Activated CD8-positive, alpha-beta T cell treated with anti-CD3 and anti-CD28 coated beads for 36 hours (primary cell): ENCODE data around the gene ECHDC1. TPM values are rescaled to one million over a fixed set of nuclear protein-coding genes. Genes with fewer than 3 reads are reported as not detected.
"Not testable (repeated sequence)": the region's sequence is repeated elsewhere in the genome, so short reads cannot be mapped to it uniquely, and the experiment has no call there.

ENCODE experiments used
- ATAC-seq: fragments of 200-7000 bp; cut with Tn5 transposase; one replicate; pipeline ENCODE4 v1.10.0; 2021; ENCODE audit warnings: mild to moderate bottlenecking, moderate library complexity
- CTCF ChIA-PET: fragments of 350-600 bp; sonication (Branson Sonifier 250); formaldehyde crosslinking; loops from one replicate; lab custom pipeline; 2021; ENCODE audit warnings: antibody characterized with exemption; lab: Charles Lee
- POLR2A ChIA-PET: fragments of 350-600 bp; sonication (Branson Sonifier 250); formaldehyde crosslinking; loops from one replicate; lab custom pipeline; 2021; ENCODE audit warnings: antibody characterized with exemption; lab: Charles Lee
- DNase-seq: peaks from one replicate; pipeline ENCODE4 v3.0.0-alpha.2; 2020
- H3K27ac Mint-ChIP-seq: one replicate; pipeline ENCODE4 v1.8.0; 2021; ENCODE audit warnings: mild to moderate bottlenecking, mixed read lengths
- H3K27me3 Mint-ChIP-seq: one replicate; pipeline ENCODE4 v1.8.0; 2021; ENCODE audit warnings: mixed read lengths
- H3K36me3 Mint-ChIP-seq: one replicate; pipeline ENCODE4 v1.8.0; 2021; ENCODE audit warnings: low read depth, mixed read lengths
- H3K4me1 Mint-ChIP-seq: one replicate; pipeline ENCODE4 v1.8.0; 2021; ENCODE audit warnings: low read depth, mixed read lengths
- H3K4me3 Mint-ChIP-seq: one replicate; pipeline ENCODE4 v1.8.0; 2021; ENCODE audit warnings: mild to moderate bottlenecking, moderate library complexity, mixed read lengths
- H3K9me3 Mint-ChIP-seq: one replicate; pipeline ENCODE4 v1.8.0; 2021; ENCODE audit warnings: mixed read lengths
- intact Hi-C: fragments of 100-400 bp; cut with micrococcal nuclease; formaldehyde crosslinking; loops from one replicate; pipeline ENCODE4 v1.10.0; 2022
- total RNA-seq, 2 experiments: library from RNA; stranded (reverse); gene quantifications; one replicate each; pipeline ENCODE4 v1.2.3, GENCODE V29; 2021
- TF ChIP-seq, protein P1 (sequence below): fragments of 200-600 bp; IDR thresholded peaks from one replicate; pipeline ENCODE4 v1.8.0; 2022; ENCODE audit warnings: antibody characterized with exemption, mild to moderate bottlenecking

ECHDC1 gene
- total RNA-seq, 2 experiments from 2014 or later, result 50.2 to 51.1 TPM

DNA sequence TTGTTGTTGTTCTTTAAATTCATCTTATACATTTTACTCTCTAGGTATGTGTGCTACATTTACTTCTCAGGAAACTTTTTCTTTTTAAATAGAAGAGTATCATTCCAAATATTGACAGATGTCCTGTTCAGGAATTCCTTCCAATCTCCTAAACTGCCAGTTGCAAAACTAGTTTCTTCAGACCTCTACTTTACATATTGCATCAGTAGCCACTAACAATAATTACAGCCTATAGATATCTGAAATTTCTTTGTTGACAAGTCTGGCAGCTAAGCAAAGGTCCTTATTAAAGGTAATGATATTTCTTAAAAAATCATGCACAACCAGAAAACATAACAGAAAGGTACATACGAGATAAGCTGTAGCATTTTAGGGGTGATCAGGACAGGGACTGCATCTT, 4.5 kb downstream of the ECHDC1 start:
- H3K4me1 Mint-ChIP-seq, result peaks cover 38% of the 10 kb centered on the region

DNA sequence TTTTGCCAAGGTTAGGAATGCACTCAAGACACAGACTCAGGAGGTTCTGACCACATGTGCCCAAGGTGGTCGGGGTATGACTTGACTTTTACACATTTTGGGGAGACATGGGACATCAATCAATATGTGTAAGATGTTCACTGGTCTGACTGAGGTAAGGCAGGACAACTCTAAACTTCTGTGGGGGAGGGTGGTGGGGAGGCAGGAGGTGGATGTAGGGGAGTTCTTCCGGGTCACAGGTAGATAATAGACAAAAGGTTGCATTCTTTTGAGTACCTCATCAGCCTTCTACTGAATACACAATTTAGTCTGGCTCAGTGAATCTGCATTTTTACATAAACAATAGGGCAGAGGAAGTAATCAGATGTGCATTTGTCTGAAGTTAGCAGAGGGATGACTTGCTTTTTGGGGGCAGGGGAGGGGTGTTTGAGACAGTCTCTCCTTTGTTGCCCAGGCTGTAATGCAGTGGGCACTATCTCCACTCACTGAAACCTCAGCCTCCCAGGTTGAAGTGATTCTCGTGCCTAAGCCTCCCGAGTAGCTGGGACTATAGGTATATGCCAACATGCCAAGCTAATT, 10.9 kb downstream of the ECHDC1 start:
- no peak for ATAC-seq
- ChIA-PET CTCF (interaction anchor here (1.0 kb wide), 1 partner anchor 184 kb away, joined by 4 read pairs; no protein-coding TSS in a partner anchor), POLR2A (interaction anchor here (0.6 kb wide), 1 partner anchor 184 kb away, joined by 3 read pairs; no protein-coding TSS in a partner anchor)
- H3K4me1 Mint-ChIP-seq, result peaks cover 41% of the 10 kb centered on the region
- peaks cover 25% of the 10 kb centered on the region for H3K36me3 Mint-ChIP-seq
- no peak for DNase-seq
- H3K4me3 Mint-ChIP-seq, result no peak overlapping the region
- no peaks in the 10 kb centered on the region for H3K27me3 Mint-ChIP-seq
- H3K9me3 Mint-ChIP-seq, result no peaks in the 10 kb centered on the region
- H3K27ac Mint-ChIP-seq, result no peak overlapping the region
- TF ChIP-seq, protein P1, sequence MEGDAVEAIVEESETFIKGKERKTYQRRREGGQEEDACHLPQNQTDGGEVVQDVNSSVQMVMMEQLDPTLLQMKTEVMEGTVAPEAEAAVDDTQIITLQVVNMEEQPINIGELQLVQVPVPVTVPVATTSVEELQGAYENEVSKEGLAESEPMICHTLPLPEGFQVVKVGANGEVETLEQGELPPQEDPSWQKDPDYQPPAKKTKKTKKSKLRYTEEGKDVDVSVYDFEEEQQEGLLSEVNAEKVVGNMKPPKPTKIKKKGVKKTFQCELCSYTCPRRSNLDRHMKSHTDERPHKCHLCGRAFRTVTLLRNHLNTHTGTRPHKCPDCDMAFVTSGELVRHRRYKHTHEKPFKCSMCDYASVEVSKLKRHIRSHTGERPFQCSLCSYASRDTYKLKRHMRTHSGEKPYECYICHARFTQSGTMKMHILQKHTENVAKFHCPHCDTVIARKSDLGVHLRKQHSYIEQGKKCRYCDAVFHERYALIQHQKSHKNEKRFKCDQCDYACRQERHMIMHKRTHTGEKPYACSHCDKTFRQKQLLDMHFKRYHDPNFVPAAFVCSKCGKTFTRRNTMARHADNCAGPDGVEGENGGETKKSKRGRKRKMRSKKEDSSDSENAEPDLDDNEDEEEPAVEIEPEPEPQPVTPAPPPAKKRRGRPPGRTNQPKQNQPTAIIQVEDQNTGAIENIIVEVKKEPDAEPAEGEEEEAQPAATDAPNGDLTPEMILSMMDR, result no peak
- intact Hi-C loops, result no loop called here

More for the DNA sequence above, 4.5 kb downstream of the ECHDC1 start:
- ChIA-PET POLR2A (no interaction called here), CTCF (interaction anchor here (1.0 kb wide), 1 partner anchor 72 kb away, joined by 3 read pairs; the partner anchor contains the start of gene RNF146)
- Mint-ChIP-seq H3K9me3 (no peaks in the 10 kb centered on the region), H3K4me3 (no peak overlapping the region), H3K27ac (no peak overlapping the region), H3K27me3 (no peaks in the 10 kb centered on the region), H3K36me3 (peaks cover 21% of the 10 kb centered on the region)
- no peak for ATAC-seq
- no peak for DNase-seq
- intact Hi-C loops, result no loop called here
- TF ChIP-seq, protein P1, result no peak

DNA sequence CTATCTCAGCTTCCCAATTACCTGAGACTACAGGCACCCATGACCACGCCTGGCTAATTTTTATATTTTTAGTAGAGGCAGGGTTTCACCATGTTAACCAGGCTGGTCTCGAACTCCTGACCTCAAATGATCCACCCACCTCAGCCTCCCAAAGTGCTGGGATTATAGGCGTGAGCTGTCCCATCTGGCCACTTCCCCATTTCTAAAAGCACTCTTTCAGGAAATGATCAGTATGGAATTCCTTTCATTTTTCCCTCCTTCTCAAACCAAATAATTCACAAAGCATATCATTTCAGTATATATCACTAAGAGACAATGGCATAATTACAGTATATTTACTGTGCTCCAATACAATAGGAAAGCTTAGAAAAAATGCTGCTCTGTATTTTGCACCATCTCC, 12.2 kb downstream of the ECHDC1 start:
- intact Hi-C loops, H3K27me3 Mint-ChIP-seq, H3K27ac Mint-ChIP-seq, H3K4me3 Mint-ChIP-seq, DNase-seq, H3K9me3 Mint-ChIP-seq, ATAC-seq: not testable (repeated sequence)
- ChIA-PET POLR2A (interaction anchor here (0.8 kb wide), 1 partner anchor 13 kb away, joined by 3 read pairs; the partner anchor contains the start of gene ECHDC1), CTCF (interaction anchor here (0.7 to 1.1 kb wide), 3 partner anchors 10 to 64 kb away, joined by 3 to 4 read pairs (median 3); partner anchors contain the start of gene RNF146)
- Mint-ChIP-seq H3K4me1 (peaks cover 35% of the 10 kb centered on the region), H3K36me3 (peaks cover 29% of the 10 kb centered on the region)

DNA sequence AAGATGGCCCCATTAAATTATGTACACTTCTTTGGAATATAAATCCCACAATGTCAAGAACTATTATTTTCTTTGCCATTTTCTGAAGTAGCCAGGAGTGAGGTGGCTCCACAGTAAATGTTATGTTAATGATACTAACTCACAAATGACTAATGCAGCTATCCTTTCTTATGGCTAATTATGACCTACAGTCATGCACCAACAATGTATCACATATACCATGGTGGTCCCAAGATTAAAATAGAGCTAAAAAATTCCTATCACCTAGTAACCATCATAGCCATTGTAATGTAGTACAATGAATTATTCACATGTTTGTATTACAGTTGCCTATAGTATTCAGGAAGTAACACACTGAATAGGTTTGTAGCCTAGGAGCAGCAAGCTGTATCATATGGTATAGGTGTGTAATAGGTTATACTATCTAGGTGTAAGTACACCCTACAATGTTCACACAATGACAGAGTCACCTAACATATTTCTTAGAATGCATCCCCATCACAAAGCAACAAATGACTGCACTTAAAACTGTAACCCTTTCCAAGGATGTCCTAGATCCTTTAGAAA, 15.3 kb downstream of the ECHDC1 start:
- Mint-ChIP-seq H3K27ac (no peak overlapping the region), H3K4me3 (no peak overlapping the region), H3K9me3 (no peaks in the 10 kb centered on the region), H3K27me3 (no peaks in the 10 kb centered on the region), H3K36me3 (peaks cover 41% of the 10 kb centered on the region), H3K4me1 (peaks cover 10% of the 10 kb centered on the region)
- no peak for DNase-seq
- TF ChIP-seq, protein P1, result no peak
- intact Hi-C loops, result no loop called here
- no peak for ATAC-seq
- POLR2A ChIA-PET, result no interaction called here
- CTCF ChIA-PET, result interaction anchor here (1.0 to 1.1 kb wide), 2 partner anchors 13 to 92 kb away, joined by 3 to 4 read pairs; no protein-coding TSS in a partner anchor

DNA sequence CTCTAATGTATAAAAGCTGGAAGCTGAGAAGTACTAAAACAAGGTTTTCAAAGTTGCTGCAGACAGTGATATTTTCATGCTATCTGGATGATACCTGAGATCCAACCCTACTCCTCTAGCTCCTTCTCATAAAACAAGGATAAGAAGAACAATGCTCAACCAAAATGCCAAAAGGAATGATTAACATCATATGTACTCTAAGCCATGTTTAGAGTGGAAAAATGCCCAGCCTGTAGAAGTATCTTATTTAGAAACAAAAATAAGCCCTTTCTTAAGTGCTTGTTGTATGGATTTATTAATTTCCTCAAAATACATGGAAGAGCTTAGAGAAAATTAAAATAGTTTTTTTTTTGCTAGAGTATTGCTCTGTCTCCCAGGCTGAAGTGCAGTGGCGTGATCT, 23.7 kb downstream of the ECHDC1 start:
- no peaks in the 10 kb centered on the region for H3K9me3 Mint-ChIP-seq
- H3K4me1 Mint-ChIP-seq, result peaks cover 13% of the 10 kb centered on the region
- intact Hi-C loops, result no loop called here
- TF ChIP-seq, protein P1, result no peak
- no peak for DNase-seq
- no peak overlapping the region for H3K27ac Mint-ChIP-seq
- peaks cover 32% of the 10 kb centered on the region for H3K36me3 Mint-ChIP-seq
- no peaks in the 10 kb centered on the region for H3K27me3 Mint-ChIP-seq
- H3K4me3 Mint-ChIP-seq, result no peak overlapping the region
- ATAC-seq, result no peak
- POLR2A ChIA-PET, result no interaction called here
- CTCF ChIA-PET, result interaction anchor here (0.8 to 1.9 kb wide), 2 partner anchors 18 to 197 kb away, joined by 4 read pairs; no protein-coding TSS in a partner anchor
